HG02610 (cell line): Measurements from ENCODE around the gene ESM1.

Experiments
- ATAC-seq: cut with Tn5 transposase; IDR thresholded peaks from one replicate; pipeline ENCODE4 v1.9.1; 2021; ENCODE audit warnings: mild to moderate bottlenecking, moderate library complexity; ENCODE audit not compliant: unreplicated experiment

ESM1 gene

DNA sequence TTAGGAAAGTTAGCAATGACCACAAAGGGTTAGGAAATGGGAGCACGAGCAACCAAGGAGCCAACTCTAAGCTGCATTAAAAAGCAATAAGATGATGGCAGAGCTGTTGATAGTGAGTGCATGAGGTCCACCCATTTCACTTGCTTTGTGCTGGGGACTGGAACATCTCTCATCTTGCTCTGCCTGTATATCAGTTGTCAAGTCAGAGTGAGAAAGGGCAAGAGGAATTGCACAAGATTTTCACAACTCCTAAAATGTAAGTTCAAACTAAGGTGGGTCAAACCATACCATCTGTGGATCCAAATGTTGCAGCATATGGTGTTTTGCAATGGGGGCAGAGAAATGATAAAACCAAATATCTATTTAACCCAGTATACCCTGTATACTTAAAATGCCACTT is 2.8 kb upstream of the ESM1 start:
- ATAC-seq: no peak

DNA sequence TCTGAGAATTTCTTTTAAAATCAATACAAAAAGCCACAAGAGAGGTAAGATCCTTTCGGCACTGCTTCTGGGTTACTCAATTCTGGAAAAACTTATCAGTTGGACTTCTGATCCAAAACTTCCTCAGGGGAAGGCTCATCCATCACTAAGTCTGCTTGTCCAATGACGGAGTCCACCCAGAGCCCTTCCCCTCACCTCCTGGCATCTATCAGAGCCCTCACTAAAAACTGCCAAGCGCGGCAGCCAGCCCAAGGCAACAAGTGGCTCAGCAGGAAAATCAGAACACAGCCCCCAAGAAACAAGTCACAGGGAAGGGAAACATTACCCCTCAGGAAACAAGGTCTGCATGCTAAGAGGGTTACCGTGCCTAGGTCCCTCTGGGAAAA is 869 bp upstream of the ESM1 start:
- ATAC-seq: no peak

- no peak for ATAC-seq
Observed at GRCh38 chr5:54981928-54982327, 3.5 kb downstream of the ESM1 start.

DNA sequence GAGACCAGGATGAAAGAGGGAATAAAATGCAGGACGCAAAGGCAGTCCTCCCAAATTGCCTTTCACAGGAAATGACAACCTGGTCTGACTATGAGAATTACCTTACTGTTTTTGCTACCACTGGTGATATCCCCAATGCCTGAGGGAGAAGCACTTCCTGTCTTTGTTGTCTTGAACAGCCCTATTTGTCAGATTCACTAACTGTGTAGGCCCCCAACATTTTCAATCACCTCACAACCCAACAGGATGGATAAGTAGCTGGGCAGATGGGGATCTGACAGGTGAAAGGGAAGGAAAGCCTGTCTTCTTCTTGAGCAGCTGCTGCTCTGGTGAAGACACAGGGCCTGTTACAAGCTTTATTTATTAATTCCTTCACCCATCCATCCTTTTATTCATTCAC is 9.7 kb downstream of the ESM1 start:
- no peak for ATAC-seq

DNA sequence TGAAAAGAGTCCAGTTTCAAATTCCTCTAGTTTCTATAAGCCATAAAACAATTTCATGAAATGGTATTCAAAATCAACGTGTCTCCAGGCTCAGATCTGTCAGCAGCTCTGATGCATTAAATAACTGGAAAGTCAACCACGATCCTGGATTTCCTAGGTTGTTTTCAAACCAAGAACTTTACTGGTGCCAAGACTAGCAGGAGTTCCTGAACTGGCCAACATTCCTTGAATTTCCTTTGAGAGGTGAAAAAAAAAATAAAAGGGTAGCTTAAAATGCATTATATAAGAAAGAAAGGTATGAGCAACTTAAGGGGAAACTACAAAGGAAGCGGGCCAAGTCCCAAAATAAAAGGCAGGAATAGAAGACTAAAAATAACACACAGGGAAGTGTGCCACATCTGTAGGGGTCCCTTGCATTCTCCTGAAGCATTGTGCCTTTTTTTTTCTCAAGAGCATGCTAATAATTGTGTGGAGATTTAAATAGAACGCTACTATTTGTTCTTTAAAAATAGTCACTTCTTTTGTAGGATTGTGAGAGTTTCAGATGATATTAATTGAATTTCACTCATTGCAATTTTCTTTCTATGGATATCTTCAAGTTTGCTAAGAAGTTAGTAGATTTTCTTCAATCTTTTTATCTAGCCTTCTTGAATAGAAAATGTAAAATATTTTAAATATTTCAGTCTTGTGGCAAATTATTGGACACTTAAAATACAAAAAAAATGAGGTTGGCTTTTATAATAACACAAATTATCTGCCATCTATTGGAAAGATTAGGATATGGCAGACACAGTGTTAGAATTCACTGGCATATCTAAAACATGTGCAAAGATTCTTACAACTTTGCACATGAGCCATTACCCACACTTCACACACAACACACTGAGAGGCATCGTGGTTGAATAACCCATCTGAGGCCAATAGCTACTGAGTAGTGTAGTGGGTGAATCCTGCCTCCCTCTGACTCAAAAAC is 15.3 kb downstream of the ESM1 start:
- ATAC-seq: no peak

- no peak for ATAC-seq
Observed at GRCh38 chr5:54969242-54969641, 16.2 kb downstream of the ESM1 start.

DNA sequence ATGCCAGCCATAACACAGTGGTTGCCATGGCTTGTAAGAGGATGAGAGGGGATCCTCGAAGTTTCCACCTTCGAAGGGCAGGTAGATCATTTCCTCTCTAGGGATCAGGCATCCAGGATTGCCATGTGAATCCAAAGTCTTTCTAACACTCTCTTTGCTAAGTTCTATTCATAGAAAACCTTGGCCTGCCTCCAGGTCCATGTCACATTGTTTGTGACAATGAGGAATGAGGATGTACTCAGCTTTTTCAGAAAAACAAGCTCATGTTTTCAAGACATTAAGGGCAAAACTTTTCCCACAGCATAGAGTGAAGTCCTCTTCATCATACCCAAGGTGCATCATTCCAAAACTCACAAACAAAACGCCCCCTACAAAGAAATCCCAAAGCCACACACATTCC is 19.6 kb downstream of the ESM1 start:
- ATAC-seq: no peak

DNA sequence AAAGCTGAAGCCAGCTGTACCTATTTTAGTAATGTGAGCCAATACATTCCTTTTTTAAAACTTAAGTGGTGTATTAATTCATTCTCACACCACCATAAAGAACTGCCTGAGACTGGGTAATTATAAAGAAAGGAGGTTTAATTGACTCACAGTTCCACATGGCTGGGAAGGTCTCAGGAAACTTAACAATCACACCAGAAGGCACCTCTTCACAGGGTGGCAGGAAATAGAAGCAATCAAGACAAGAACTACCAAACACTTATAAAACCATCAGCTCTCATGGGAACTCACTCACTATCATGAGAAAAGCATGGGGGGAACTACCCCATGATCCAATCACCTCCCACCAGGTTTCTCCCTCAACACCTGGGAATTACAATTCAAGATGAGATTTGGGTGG is 21.0 kb downstream of the ESM1 start:
- no peak for ATAC-seq

GRCh38 chr5:54959673-54960418 is 25.5 kb downstream of the ESM1 start:
- ATAC-seq: no peak

- ATAC-seq: no peak
Observed at GRCh38 chr5:54956922-54957321, 28.5 kb downstream of the ESM1 start.

- no peak for ATAC-seq
Observed at GRCh38 chr5:54947187-54947586, 38.2 kb downstream of the ESM1 start.

DNA sequence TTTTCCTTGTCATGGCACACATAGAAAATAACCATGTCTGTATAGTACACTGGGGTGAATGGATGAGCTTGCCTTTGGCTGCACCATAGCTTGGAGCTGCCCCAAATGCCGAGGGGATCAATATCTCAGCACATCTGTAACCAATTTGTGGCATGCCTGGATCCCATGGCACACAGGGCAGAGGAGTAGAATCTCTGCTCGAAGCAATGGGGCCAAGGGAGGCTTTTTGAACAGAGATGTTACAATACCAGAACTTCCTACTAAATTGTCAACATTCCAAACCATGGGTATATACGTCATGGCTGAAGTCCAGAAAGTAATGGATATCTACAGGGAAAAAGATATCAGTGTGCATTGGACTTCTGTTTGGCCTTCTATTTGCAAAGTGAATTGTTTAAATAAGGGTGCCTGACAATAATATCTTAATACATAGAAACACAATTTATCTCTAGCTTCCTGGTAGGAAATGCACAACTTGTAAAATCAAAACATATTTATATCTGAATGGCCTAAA is 39.0 kb downstream of the ESM1 start:
- no peak for ATAC-seq

DNA sequence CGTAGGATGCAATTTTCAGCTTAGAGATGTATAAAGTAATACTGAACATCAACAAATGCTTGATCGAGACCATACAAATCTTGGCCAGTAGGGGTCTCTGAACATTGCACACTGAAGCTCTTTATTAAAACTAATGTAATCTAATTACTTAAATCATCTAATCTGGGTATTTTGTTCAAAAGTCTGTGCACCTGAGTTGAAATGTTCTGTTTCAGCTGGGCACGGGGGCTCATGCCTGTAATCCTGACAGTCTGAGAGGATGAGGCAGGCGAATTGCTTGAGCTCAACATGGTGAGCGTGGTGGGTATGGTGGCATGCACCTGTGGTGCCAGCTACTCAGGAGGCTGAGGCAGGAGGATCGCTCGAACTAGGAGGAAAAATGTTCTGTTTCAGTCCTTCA is 41.0 kb downstream of the ESM1 start:
- ATAC-seq: no peak

DNA sequence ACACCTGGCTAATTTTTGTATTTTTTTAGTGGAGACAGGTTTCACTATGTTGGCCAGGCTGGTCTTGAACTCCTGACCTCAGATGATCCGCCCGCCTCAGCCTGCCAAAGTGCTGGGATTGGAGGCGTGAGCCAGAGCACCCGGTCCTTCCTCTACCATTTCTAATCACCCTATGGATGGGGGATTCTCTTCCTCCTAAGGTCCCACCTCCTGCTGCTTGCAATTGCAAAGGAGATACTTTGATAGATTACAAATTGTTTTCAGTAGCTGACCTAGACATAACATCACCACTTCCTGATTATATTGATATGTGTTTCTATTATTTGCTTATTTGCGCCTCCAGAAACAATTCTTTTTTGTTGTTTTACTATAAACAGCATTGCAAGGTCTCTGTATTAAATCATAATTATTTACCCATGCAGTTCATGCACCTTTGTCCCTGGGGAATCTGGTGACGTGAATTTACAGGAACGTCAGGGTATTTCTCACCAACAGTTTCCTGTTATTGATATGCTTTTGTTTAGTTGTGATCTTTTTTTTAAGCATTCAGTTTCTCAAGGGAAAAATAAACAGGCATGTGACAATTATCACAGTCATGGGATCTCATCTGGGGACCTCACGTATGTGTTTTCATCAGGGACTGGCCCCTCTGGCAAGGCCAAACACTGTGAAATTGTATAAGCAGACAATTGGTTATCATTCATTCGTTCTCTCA is 43.2 kb downstream of the ESM1 start:
- ATAC-seq: no peak

DNA sequence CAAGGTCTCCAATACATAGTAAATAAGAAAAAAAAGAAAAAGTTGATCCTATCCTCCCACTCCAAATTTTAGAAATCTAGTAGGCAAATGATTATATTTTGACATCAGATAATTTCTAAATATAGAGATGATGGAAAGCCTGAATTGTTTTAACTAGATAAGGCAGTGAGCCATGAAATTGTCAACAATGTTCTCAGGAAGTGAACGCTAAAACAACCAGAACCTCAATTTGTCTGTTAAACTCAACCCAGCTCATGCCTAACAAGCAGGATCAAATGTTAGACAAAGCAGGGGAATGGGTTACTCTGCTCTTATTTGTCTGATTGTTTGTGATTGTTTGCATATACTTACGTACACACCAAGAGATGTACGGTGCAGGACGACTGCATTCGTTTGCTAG is 49.2 kb downstream of the ESM1 start:
- no peak for ATAC-seq

GRCh38 chr5:54932789-54933188 is 52.6 kb downstream of the ESM1 start:
- ATAC-seq: no peak

DNA sequence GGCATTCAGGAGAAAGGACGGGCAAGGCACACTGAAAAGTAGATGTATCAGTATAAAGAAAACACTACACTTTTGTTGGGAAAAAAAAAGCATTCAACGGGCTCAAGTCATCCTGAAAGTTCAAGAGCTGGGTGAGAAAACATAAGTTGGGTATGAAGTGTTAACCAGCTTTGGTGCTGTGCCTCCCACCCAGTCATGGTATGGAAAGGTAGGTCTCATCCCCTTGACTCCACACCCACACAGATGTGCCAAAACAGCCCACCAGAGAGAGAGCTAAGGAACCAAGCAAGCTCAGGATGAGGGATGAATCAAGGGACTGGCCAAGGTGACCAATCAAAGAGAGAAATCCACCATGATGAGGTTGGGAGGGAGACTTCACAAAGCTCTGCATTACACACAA is 54.7 kb downstream of the ESM1 start:
- no peak for ATAC-seq
